ENCODE results near the gene EML1. TPM values are rescaled to one million over a fixed set of nuclear protein-coding genes. Genes with fewer than 3 reads are reported as not detected.

The EML1 gene
- total RNA-seq, 2 donors from 2014 or later, result 55.1 to 66.5 TPM

- Histone ChIP-seq H3K9me3 (no peaks in the 10 kb centered on the region), H3K27ac (no peak overlapping the region), H3K36me3 (no peaks in the 10 kb centered on the region), H3K27me3 (replicated peaks; ENCODE audit: insufficient read depth) (no peaks in the 10 kb centered on the region), H3K4me3 (peak overlapping the region; percentile 94), H3K4me1 (ENCODE audit: control insufficient read depth in 1 of 2, low read depth in 2 of 2) (peaks cover 0 to 14% of the 10 kb centered on the region in 2 donors)
- DNase-seq (ENCODE audit: low spot score) (peak; percentile 39), ATAC-seq (ENCODE audit: insufficient number of reproducible peaks, low FRiP score, low read depth) (peak; percentile 54)
- no peak for TF ChIP-seq CTCF (IDR thresholded peaks at IDR 0.05)
Measured at GRCh38 chr14:99971087-99971940, 178.1 kb downstream of the EML1 start.

- Histone ChIP-seq H3K9me3 (no peaks in the 10 kb centered on the region), H3K27ac (peak overlapping the region in 1 of 2 donors; percentile 29), H3K4me3 (peak overlapping the region; percentile 94), H3K36me3 (no peaks in the 10 kb centered on the region), H3K27me3 (replicated peaks; ENCODE audit: insufficient read depth) (no peaks in the 10 kb centered on the region), H3K4me1 (ENCODE audit: control insufficient read depth in 1 of 2, low read depth in 2 of 2) (peaks cover 0 to 14% of the 10 kb centered on the region in 2 donors)
- ATAC-seq (ENCODE audit: insufficient number of reproducible peaks, low FRiP score, low read depth) (peak; percentile 25), DNase-seq (ENCODE audit: low spot score) (no peak)
- TF ChIP-seq CTCF (IDR thresholded peaks at IDR 0.05), result no peak
Measured at GRCh38 chr14:99971941-99972747, 178.9 kb downstream of the EML1 start.

GRCh38 chr14:99972748-99973466, 179.7 kb downstream of the EML1 start:
- ATAC-seq (ENCODE audit: insufficient number of reproducible peaks, low FRiP score, low read depth) (no peak), DNase-seq (ENCODE audit: low spot score) (no peak)
- Histone ChIP-seq H3K4me1 (ENCODE audit: control insufficient read depth in 1 of 2, low read depth in 2 of 2) (peaks cover 0 to 14% of the 10 kb centered on the region in 2 donors), H3K36me3 (no peaks in the 10 kb centered on the region), H3K27me3 (replicated peaks; ENCODE audit: insufficient read depth) (no peaks in the 10 kb centered on the region), H3K4me3 (peak overlapping the region; percentile 94), H3K9me3 (no peaks in the 10 kb centered on the region), H3K27ac (no peak overlapping the region)
- no peak for TF ChIP-seq CTCF (IDR thresholded peaks at IDR 0.05)

- H3K36me3 ChIP-seq, result no peaks in the 10 kb centered on the region
- no peak overlapping the region for H3K4me3 ChIP-seq
- TF ChIP-seq CTCF (IDR thresholded peaks at IDR 0.05), result no peak
- no peaks in the 10 kb centered on the region for H3K9me3 ChIP-seq
- DNase-seq (ENCODE audit: low spot score), result no peak
- H3K27me3 ChIP-seq (replicated peaks; ENCODE audit: insufficient read depth), result no peaks in the 10 kb centered on the region
- peaks cover 0 to 14% of the 10 kb centered on the region in 2 donors for H3K4me1 ChIP-seq (ENCODE audit: control insufficient read depth in 1 of 2, low read depth in 2 of 2)
- ATAC-seq (ENCODE audit: insufficient number of reproducible peaks, low FRiP score, low read depth), result no peak
- H3K27ac ChIP-seq, result no peak overlapping the region
Measured at GRCh38 chr14:99975190-99975589, 182.0 kb downstream of the EML1 start.

Measured in thoracic aorta (tissue), 2 donors.